HG03139 (cell line): ENCODE results near the gene SCRN3.
"Not testable (repeated sequence)": the region's sequence is repeated elsewhere in the genome, so short reads cannot be mapped to it uniquely, and the experiment has no call there.

ENCODE experiments used
- ATAC-seq: cut with Tn5 transposase; IDR thresholded peaks from one replicate; pipeline ENCODE4 v1.9.1; 2021; ENCODE audit not compliant: unreplicated experiment

Gene SCRN3, protein sequence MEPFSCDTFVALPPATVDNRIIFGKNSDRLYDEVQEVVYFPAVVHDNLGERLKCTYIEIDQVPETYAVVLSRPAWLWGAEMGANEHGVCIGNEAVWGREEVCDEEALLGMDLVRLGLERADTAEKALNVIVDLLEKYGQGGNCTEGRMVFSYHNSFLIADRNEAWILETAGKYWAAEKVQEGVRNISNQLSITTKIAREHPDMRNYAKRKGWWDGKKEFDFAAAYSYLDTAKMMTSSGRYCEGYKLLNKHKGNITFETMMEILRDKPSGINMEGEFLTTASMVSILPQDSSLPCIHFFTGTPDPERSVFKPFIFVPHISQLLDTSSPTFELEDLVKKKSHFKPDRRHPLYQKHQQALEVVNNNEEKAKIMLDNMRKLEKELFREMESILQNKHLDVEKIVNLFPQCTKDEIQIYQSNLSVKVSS

GRCh38 chr2:174395284-174395968 is at the start of gene SCRN3:
Gene SCRN3, plus strand, starts transcription at chr2:174395730. Its CDS starts 2,554 bp downstream, at chr2:174398284.
- ATAC-seq = peak; percentile 97

DNA sequence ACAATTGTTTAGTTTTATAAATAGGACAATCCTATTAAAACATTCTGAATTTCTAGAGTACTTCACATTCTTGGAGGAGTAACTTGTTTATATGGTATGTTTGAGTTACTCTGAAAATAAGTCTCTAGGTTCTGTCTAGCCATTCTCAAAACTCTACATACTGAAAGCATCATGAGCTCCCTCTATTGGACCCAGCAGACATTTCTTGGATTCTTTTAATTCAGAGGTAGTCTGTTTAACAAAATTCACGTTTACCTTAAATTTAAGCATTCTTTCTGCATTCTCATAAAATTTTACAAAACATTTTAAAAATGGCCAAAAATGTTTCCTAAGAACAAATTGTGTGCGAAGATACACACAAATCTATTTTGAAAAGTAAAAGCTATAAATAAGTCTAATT is 45.5 kb upstream of the SCRN3 start:
- no peak for ATAC-seq

GRCh38 chr2:174350593-174351181 is 44.8 kb upstream of the SCRN3 start:
- ATAC-seq = no peak

DNA sequence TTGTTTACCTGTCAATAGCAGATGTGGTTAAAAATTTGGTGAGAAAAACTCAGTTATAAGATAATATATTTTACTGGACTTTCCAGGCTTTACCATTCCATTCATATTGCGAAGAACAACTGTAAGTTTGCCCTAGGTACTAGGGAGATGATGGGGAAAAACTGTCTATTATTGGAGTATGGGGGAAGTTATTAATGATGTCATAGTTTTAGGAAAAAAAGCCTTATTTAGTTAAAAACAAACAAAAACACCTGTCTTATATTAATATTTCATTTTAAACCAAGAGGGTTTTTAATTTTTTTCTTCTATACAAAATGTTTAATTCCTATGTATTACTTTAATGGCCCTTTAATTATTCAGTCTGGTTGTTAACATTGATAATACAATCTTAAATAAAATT is 42.5 kb upstream of the SCRN3 start:
- ATAC-seq = no peak

DNA sequence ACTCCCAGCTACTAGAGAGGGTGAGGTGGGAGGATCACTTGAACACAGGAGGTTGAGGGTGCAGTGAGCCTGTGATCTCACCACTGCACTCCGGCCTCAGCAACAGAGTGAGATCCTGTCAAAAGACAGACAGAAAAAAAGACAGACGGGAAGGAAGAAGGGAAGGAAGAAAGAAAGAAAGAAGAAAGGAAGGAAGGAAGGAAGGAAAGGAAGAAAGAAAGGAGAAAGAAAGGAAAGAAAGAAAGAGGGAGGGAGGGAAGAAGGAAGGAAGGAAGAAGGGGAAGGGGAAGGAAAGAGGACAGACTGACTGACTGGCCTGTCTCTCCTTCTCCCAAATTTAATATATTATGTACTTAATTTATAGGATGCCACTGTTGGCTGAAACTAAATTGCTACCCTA is 39.2 kb upstream of the SCRN3 start:
- ATAC-seq = no peak

- ATAC-seq = not testable (repeated sequence)
These were observed 35.9 kb upstream of the SCRN3 start for GRCh38 chr2:174359663-174360062.

DNA sequence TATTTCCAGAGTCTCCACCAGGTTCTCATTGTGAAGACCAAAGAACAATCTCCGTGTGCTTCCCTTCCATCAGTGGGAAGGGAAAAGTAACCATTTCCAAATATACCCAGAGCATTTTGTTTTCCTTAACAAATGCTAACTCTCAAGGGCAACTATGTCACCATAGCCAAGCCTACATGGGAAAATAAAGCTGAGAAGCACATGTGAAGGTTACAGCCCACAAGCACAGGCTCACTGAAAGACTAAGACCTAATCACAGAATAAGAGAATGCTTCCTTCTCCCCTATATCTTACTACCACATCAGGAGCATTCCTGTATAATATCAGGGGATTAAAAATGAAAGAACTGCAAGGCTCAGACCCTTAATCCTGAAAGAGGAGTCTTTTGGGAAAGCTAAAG is 32.6 kb upstream of the SCRN3 start:
- no peak for ATAC-seq

DNA sequence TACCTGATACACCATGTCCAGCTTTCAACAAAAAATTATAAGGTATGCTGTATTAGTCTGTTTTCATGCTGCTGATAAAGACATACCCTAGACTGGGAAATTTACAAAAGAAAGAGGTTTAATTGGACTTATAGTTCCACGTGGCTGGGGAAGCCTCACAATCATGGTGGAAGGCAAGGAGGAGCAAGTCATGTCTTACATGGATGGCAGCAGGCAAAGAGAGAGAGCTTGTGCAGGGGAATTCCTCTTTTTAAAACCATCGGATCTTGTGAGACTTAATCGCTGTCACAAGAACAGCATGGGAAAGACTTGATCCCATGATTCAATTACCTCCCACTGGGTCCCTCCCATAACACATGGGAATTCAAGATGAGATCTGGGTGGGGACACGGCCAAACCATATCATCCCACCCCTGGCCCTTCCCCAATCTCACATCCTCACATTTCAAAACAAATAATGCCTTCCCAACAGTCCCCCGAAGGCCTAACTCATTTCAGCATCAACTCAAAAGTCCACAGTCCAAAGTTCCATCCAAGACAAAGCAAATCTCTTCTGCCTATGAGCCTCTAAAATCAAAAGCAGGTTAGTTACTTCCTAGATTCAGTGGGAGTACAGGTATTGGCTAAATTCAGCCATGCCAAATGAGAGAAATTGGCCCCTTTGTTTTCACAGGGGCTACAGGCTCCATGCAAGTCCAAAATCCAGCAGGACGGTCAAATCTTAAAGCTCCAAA is 31.9 kb upstream of the SCRN3 start:
- ATAC-seq = not testable (repeated sequence)

GRCh38 chr2:174364628-174365027 is 30.9 kb upstream of the SCRN3 start:
- ATAC-seq = no peak

DNA sequence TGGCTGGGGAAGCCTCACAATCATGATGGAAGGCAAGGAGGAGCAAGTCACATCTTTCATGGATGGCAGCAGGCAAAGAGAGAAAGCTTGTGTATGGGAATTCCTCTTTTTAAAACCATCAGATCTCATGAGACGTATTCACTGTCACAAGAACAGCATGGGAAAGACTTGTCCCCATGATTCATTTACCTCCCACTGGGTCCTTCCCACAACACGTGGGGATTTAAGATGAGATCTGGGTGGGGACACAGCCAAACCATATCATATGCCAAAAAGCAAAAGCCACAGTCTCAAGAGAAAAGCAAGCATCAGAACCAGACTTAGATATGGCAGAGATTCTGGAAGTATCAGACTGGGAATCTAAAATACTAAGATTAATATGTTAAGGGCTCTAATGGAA is 30.0 kb upstream of the SCRN3 start:
- ATAC-seq = no peak

DNA sequence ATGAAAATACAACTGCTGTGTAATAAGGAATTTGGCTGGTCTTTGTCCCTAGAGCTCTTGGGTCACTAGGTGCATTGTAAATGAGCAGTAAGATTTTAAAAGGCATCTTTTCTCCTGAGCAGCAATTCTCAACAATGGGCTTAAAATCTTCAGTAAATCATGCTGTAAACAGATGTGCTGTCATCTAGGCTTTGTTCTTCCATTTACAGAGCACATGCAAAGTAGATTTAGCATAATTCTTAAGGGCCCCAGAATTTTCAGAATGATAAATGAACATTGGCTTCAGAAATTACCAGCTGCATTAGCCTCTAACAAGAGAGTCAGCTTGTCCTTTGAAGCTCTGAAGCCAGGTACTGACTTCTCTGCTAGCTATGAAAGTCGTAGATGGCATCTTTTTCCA is 26.8 kb upstream of the SCRN3 start:
- ATAC-seq = no peak

DNA sequence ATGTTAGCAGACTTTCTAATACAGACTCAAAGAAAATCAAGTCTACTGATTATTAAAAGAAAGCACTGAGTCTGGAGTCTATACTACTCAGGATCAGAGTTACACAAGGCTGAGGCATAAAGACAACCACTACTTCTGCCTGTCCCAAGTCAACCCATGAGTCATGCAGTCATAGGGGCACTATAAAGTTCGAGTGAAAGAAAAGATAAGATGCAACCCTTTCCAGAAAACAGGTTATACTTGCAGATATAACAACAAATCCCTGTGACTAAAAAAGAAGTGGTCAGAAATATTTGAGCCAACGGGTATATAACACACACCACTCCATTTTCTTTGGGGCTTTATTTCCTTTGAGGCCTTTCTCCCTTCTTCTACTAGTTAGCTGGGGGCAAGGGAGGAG is 18.6 kb upstream of the SCRN3 start:
- no peak for ATAC-seq

DNA sequence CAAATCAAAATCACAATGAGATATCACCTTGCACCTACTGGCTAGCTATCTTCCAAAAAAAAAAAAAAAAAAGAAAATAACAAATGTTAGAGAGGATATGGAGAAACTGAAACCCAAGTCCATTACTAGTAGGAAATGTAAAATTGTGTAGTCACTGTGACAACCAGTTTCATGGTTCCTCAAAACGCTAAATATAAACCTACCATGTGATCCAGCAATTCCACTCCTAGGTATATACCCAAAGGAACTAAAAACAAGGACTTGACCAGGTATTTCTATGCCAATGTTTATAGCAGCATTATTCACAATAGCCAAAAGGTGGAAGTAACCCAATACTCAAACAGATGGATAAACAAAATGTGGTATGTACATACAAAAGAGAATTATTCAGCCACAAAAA is 11.7 kb upstream of the SCRN3 start:
- no peak for ATAC-seq

DNA sequence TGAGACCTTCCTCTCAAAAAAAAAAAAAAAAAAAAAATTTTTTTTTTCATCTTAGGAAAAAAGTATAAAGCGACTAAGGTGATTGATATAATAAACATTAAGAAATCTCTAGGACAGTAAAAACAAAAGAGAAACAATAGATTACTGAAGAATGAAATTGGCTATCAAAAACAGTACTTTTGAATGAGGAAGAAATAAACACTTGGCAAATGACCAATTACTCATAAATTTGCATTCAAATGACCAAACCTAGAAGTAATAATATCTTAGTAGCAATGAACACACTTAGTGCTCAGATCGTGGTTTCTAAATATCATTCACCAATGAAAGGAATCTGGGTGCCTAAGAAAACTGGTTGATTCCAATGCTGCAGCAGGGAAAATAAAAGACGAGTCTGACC is 10.3 kb upstream of the SCRN3 start:
- ATAC-seq = no peak

DNA sequence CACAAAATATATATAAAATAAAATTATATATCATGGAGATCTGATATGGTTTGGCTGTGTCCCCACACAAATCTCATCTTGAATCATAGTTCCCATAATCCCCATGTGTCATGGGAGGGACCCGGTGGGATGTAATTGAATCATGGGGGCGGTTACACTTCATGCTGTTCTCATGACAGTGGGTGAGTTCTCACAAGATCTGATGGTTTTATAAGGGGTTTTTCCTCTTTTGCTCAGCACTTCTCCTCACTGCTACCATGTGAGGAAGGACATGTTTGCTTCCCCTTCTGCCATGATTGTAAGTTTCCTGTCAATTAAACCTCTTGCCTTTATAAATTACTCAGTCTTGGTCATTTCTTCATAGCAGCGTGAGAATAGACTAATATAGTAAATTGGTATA is 6.8 kb upstream of the SCRN3 start:
- ATAC-seq = not testable (repeated sequence)

GRCh38 chr2:174389542-174389941 is 6.0 kb upstream of the SCRN3 start:
- no peak for ATAC-seq

- ATAC-seq = not testable (repeated sequence)
These were observed 5.2 kb upstream of the SCRN3 start for GRCh38 chr2:174390303-174390702.

GRCh38 chr2:174392706-174393105 is 2.8 kb upstream of the SCRN3 start:
- ATAC-seq = no peak

DNA sequence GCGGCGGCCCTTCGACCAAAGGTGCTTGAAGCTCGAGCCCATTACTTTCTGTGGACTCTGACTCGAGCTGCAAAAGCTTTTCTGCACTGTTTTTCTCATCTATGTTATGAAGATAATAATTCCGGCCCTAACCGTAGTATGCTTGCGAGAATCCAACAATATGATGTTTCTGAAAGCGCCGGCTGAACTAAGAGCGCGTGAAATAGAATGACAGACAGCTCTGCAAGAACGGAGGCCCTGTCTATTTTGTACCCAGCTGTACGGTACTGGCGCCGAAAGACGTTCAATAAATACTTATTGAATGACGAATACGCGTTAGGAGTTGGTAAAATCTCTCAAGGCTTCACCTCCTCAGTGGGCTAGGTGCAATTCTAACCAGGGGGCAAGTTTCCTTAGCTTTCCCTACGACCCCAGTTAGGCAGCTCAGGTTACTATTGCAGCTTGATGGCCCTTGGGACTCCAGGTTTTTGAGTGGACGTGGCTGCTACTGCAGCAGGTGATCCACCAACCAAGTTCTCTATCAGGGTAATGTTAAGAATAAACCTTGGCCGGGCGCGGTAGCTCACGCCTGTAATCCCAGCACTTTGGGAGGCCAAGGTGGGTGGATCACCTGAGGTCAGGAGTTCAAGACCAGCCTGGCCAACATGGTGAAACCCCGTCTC is 570 bp downstream of the SCRN3 start:
- peak; percentile 13 for ATAC-seq

DNA sequence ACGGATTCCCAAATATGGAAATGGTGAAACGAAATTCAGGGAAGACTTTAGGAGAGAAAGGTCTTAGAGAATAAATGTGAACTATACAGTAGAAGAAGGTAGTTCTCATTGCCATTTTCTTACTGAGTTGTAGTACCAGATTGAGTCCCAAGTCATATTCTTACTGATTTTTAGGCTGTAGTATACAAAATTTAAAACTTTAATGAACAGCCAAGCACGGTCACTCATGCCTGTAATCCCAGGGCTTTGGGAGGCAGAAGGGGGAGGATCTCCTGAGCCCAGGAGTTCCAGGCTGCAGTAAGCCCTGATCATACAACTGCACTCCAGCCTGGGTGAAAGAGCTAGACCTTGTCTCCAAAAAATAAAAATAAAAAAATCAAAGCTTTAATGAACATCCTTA is 2.2 kb downstream of the SCRN3 start:
- ATAC-seq = no peak

DNA sequence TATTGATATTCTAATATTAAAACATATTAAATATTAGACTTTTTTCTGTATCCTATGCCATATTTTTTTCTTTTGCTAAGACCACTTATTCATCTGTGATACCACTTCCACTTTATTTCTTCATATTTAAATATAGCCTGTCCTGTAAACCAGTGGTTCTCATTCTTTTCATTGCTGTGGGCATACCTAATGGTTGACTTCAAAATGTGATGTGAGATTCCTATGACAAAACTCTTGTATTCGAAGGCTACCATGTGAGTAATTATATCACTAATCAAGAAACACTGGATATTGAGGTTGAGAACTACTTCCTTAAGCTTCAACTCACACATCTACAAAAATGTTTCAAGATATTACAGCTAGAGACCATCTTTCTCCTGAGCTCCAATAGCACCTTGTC is 3.6 kb downstream of the SCRN3 start:
- ATAC-seq = no peak
